GM11168 (cell line): Measurements from ENCODE around the gene NOL9.
"Not testable (repeated sequence)": the region's sequence is repeated elsewhere in the genome, so short reads cannot be mapped to it uniquely, and the experiment has no call there.

Experiments used
- in situ Hi-C: fragments of 300-500 bp; cut with MboI; formaldehyde crosslinking; loops from one replicate; pipeline ENCODE4 v1.12.0; 2022; ENCODE audit warnings: low sequenced_read_pairs; ENCODE audit not compliant: unreplicated experiment

Gene NOL9

DNA sequence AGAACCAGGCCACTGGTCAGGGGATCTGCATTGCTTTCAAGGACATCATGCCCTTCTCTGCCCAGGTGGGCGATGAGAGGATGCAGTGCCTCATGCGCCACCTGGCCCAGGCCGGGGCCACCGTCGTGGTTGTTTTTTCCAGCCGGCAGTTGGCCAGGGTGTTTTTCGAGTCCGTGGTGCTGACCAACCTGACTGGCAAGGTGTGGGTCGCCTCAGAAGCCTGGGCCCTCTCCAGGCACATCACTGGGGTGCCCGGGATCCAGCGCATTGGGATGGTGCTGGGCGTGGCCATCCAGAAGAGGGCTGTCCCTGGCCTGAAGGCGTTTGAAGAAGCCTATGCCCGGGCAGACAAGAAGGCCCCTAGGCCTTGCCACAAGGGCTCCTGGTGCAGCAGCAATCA, 20.5 kb upstream of the NOL9 start:
- in situ Hi-C loops = no loop called here

- in situ Hi-C loops = no loop called here
Observed at GRCh38 chr1:6574025-6574620, 19.8 kb upstream of the NOL9 start.

DNA sequence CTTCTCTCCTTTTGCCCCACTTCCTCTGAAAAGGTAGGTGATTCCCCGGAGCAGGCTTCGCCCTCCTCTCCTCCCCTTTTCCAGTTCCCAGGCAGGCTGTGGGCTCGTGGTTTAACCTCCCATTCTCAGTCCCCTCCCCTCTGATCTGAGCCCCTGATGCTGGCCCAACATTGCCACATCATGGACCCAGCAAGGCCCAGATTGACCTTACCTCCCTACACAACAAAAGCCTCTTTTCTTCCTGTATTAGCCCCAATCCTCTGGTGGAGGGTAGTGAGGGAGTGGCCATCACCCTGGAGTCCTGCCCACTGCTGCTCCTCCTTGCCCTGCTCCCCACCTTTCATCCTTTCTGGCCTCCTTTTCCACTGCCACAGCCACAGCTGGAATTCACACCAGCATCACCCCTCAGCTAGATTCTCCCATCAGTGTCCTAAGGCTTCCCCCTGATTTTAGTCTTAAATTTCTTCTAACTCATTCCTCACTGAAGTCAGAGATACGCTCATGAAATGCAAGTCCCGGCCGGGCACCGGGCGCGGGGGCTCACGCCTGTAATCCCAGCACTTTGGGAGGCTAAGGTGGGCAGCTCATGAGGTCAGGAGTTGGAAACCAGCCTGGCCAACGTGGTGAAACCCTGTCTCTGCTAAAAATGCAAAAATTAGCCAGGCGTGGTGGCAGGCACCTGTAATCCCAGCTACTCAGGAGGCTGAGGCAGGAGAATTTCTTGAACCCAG, 18.5 kb upstream of the NOL9 start:
- in situ Hi-C loops = no loop called here

- in situ Hi-C loops = no loop called here
Observed at GRCh38 chr1:6570987-6571386, 16.7 kb upstream of the NOL9 start.

GRCh38 chr1:6570100-6570499, 15.8 kb upstream of the NOL9 start:
- in situ Hi-C loops = no loop called here

DNA sequence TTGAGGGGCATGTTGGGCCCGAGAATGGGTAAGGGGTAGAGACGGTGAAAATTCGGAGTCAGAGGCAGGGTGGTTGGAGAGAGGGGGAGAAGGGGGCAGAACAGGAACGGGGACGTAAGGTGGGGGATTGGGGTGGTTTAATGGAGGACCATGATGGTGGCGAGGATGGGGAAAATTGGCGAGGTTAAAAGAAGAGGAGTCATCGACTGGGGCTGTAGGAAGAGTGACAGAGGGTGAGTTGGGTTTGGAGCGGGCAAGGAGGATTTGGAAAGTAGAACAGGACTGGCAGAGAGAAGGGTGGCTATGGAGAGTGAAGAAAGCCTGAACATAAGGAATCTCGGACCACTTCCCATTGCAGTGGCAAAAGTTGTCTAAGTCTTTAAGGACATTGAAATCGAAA, 14.7 kb upstream of the NOL9 start:
- in situ Hi-C loops = no loop called here

DNA sequence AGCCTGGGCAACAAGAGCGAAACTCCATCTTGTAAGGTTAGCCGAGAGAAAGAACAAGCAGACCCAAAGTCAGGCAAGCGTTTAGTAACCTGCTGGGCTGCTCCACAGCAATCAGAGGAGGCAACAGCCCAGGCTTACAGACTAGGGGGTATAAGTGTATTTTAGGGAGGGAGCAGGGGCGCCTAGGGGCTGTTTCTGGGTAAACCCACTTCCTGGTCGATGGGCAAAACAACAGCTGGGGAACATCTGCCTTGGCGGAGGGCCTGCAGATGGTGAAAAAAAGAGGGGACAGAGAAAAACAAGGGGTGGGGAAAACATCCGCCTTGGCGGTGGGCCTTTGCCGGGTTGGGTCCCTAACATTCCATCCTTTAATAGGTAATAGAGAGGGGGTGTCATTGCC, 6.0 kb upstream of the NOL9 start:
- in situ Hi-C loops = no loop called here

DNA sequence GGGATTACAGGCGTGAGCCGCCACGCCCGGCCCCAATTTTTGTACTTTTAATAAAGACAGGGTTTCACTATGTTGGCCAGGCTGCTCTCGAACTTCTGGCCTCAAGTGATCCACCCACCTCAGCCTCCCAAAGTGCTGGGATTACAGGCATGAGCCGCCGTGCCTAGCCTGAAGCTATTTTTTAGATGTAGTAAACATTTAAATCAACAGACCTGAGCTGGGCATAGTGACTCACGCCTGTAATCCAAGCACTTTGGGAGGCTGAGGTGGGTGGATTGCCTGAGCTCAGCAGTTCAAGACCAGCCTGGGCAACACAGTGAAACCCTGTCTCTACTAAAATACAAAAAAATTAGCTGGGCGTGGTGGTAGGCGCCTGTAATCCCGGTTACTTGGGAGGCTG, 4.8 kb upstream of the NOL9 start:
- in situ Hi-C loops = not testable (repeated sequence)

DNA sequence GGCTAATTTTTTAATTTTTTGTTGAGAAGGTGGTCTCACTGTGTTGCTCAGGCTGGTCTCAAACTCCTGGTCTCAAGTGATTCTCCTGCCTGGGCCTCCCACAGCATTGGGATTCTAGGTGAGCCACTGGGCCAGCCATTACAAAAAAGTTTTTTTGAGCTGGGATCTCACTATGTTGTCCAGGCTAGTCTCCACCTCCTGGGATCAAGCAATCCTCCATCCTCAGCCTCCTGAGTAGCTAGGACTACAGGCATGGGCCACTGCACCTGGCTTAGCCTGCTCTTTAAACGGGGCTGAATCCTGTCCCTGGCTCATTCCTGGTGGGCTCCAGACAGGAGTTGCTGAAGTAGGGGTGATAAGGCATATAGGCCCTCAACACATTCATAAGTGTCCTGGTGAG, 3.3 kb upstream of the NOL9 start:
- in situ Hi-C loops = no loop called here

DNA sequence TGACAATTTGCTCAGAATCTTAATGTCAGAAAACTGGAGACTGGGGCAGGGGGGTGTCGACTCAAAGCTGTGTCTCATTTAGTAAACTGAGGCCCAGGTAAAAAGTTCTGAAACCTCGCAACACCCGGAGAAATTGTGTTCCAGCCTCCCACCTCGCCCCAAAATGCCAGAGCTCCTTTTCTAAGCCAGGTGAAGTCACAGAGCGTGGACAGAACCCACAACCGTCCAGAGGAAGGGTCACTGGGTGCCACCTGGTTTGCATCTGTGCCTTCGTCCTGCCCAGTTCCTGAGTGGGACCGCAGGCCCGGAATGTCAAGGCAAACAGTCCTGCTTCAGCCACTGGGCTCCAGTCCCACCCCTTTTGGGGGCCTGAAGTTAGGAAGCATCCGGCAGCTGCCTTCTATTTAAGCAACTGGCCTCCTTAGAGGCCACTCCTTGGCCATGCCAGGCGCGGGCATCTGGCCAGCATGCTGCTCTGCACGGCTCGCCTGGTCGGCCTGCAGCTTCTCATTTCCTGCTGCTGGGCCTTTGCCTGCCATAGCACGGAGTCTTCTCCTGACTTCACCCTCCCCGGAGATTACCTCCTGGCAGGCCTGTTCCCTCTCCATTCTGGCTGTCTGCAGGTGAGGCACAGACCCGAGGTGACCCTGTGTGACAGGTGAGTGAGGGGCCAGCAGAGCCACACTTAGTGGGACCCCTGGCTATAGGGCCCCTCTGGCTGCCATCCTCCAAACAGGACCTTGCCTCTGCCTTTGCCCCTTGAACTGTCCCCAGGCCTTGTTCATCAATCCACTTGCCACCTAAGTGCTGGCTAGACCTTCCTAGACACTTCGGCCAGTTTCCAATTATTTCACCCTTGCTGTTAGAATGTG, 830 bp upstream of the NOL9 start, which contains the start of gene TAS1R1:
Gene TAS1R1, plus strand, starts transcription at position 401 of the 872 bp plus-strand sequence. Its CDS starts 67 bp downstream, at position 468.
- in situ Hi-C loops = no loop called here

GRCh38 chr1:6547301-6547700, 7.0 kb downstream of the NOL9 start:
- in situ Hi-C loops = no loop called here

- in situ Hi-C loops = no loop called here
Observed at GRCh38 chr1:6546326-6546725, 8.0 kb downstream of the NOL9 start.

DNA sequence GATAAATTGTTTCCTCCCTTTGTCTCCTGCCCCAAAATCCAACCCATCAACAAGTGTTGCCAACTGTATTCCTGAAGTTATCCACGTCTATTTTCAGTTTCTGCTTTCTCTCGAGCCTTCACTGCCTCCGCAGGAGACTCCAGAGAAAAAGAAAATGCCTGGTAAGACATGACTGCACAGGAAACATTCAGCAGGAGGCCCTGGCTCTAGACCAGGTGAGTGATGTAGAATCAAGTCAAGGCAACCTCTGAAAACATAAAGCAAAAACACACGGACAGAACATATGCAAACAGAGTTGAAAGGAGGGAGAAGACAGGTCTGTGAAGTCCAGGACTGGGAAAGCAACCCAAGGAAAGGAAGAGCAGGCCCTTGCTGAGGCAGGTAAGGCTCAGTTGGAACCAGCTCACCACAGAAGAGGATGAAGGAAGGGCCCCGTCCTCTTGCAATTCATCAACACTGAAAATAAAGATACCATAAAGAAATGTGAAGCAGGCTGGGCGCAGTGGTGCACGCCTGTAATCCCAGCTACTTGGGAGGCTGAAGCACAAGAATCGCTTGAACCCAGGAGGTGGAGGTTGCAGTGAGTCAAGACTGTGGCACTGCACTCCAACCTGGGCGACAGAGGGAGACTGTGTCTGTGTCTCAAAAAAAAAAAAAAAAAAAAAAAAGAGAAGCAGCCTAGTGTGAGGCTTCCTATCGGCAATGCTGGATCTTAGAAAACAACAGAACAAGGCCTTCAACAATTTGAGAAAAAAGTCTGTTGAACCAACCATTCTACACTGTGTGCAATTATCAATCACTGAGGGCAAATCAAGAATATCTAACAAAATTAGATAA, 8.8 kb downstream of the NOL9 start:
- in situ Hi-C loops = no loop called here

- in situ Hi-C loops = no loop called here
Observed at GRCh38 chr1:6544831-6545230, 9.5 kb downstream of the NOL9 start.

DNA sequence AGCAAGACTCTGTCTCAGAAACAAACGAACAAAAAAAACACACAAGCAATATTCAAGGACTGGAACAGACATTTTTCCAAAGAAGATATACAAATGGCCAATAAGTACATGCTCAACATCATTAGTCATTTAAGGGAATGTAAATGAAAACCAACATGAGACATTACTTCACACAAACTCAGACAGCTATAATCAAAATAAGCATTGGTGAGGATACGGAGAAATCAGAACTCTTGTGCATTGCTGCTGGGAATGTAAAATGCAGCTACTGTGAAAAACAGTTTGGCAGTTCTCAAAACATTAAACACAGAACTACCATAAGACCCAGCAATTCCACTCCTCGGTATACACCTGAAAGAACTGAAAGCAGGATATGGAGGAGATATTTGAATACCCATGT, 15.4 kb downstream of the NOL9 start:
- in situ Hi-C loops = no loop called here

GRCh38 chr1:6536291-6536690, 18.0 kb downstream of the NOL9 start:
- in situ Hi-C loops = no loop called here

- in situ Hi-C loops = no loop called here
Observed at GRCh38 chr1:6535214-6535613, 19.1 kb downstream of the NOL9 start.

- in situ Hi-C loops = no loop called here
Observed at GRCh38 chr1:6534248-6534822, 20.0 kb downstream of the NOL9 start.

- in situ Hi-C loops = no loop called here
Observed at GRCh38 chr1:6531996-6532395, 22.3 kb downstream of the NOL9 start.
